ENCODE data around the gene PCSK4. TPM values are rescaled to one million over a fixed set of nuclear protein-coding genes. Genes with fewer than 3 reads are reported as not detected.

PCSK4 gene
- total RNA-seq, 1 donor, result 1.4 TPM

GRCh38 chr19:1431759-1432506, 58.2 kb downstream of the PCSK4 start:
- peaks cover 5% of the 10 kb centered on the region for H3K4me1 ChIP-seq (ENCODE audit: insufficient read depth, low read length)
- no peaks in the 10 kb centered on the region for H3K9me3 ChIP-seq (ENCODE audit: low read depth, low read length)
- peaks cover 58% of the 10 kb centered on the region for H3K36me3 ChIP-seq (ENCODE audit: insufficient read depth, low read length)
- no peak overlapping the region for H3K27ac ChIP-seq (ENCODE audit: low read depth, low read length)
- no peak overlapping the region for H2AFZ ChIP-seq (ENCODE audit: low read length)
- H4K20me1 ChIP-seq (ENCODE audit: insufficient read depth, low read length), result peaks cover 24% of the 10 kb centered on the region
- peaks cover 34% of the 10 kb centered on the region for H3K79me2 ChIP-seq (ENCODE audit: insufficient read depth, low read length)
- H3K4me2 ChIP-seq (ENCODE audit: insufficient read depth, low read length), result no peak overlapping the region
- H3K27me3 ChIP-seq (ENCODE audit: insufficient read depth, low read length), result no peaks in the 10 kb centered on the region
- no peak for TF ChIP-seq CTCF (IDR thresholded peaks at IDR 0.05; ENCODE audit: extremely low read depth, low read depth, low read length)
- DNase-seq (ENCODE audit: insufficient read length, low spot score, missing footprints), result no peak
- H3K4me3 ChIP-seq (ENCODE audit: insufficient read depth, low read length), result no peak overlapping the region

Other genes starting within 250 kb of the PCSK4 start
- 12.4 and 13.8 TPM in 2 replicates for gene ATP5F1D, start 248.6 kb downstream of the PCSK4 start, total RNA-seq
- 14.4 and 19.9 TPM in 2 replicates for gene MIDN, start 241.8 kb downstream of the PCSK4 start, total RNA-seq
- 300 and 380 TPM in 2 replicates for gene CIRBP, start 221.0 kb downstream of the PCSK4 start, total RNA-seq
- 21.8 and 25.0 TPM in 2 replicates for gene FAM174C, start 214.8 kb downstream of the PCSK4 start, total RNA-seq
- not detected in 2 replicates for gene EFNA2, start 204.5 kb downstream of the PCSK4 start, total RNA-seq
- gene NDUFS7, start 106.4 kb downstream of the PCSK4 start, total RNA-seq, result 40.4 and 46.0 TPM in 2 replicates
- 25.0 and 29.2 TPM in 2 replicates for gene GAMT, start 88.8 kb downstream of the PCSK4 start, total RNA-seq
- 40.9 and 44.5 TPM in 2 replicates for gene DAZAP1, start 82.8 kb downstream of the PCSK4 start, total RNA-seq
- 304 and 318 TPM in 2 replicates for gene RPS15, start 52.0 kb downstream of the PCSK4 start, total RNA-seq
- gene APC2, start 40.2 kb downstream of the PCSK4 start, total RNA-seq, result 0.29 and 0.36 TPM in 2 replicates
- gene C19orf25, start 11.1 kb downstream of the PCSK4 start, total RNA-seq, result 28.9 and 30.0 TPM in 2 replicates
- gene REEP6, start 831 bp upstream of the PCSK4 start, total RNA-seq, result 1.2 and 1.8 TPM in 2 replicates
- gene ADAMTSL5, start 22.7 kb upstream of the PCSK4 start, total RNA-seq, result 0.29 and 1.1 TPM in 2 replicates
- gene PLK5, start 33.7 kb upstream of the PCSK4 start, total RNA-seq, result under 0.01 TPM in 1 of 2 replicates, not detected in the other
- gene MEX3D, start 78.0 kb upstream of the PCSK4 start, total RNA-seq, result 38.0 and 47.0 TPM in 2 replicates
- 76.9 and 78.5 TPM in 2 replicates for gene MBD3, start 102.5 kb upstream of the PCSK4 start, total RNA-seq
- gene UQCR11, start 115.1 kb upstream of the PCSK4 start, total RNA-seq, result 37.4 and 39.4 TPM in 2 replicates
- 46.6 and 55.0 TPM in 2 replicates for gene TCF3, start 162.3 kb upstream of the PCSK4 start, total RNA-seq